Measurements from ENCODE around the gene PFKP.
A peak's percentile ranks its signal among the peaks of the same experiment; 100 is the strongest.

The PFKP gene

DNA sequence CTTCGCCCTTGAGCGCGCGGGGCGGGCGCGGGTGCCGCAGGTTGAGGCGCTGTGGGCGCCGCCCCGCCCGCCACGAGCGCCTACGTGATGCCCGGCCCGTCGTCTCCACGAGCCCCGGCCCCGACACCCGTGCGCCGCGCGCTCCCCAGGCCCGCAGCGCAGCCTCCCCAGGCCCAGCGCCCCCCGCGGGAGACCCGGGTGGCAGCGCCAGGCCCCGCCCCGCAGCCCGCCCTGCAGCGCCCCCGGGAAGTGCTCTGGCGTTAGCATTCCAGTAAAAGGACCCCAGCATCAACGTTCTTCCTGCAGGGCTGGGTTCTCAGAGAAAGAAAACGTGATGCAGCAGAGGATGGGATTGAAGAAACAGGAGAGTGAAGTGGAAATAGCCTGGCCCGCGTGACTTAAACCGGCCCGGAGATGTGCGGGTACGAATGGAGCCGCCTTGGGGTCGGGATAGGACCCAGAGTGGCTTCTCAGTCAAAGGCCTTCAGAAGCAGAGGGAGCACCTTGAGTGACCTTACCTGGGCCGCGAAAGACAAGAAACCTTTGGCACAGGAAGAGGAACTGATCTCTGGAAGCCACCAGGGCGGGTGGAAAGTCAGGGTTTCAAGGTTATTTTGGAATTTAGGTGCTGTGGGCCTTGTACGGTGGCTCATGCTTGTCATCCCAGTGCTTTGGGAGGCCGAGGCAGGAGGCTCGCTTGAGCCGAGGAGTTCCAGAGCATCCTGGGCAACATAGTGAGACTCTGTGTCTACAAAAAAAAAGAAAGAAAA, 1.8 kb downstream of the PFKP start:
- Histone ChIP-seq H3K27me3 (peaks cover 32% of the 10 kb centered on the region), H3K9me3 (no peaks in the 10 kb centered on the region), H3K36me3 (no peaks in the 10 kb centered on the region), H3K4me1 (no peaks in the 10 kb centered on the region; the same call in 1 of the 2 replicates), H3K4me3 (ENCODE audit: low read depth, low read length) (peak overlapping the region; percentile 71)
- DNase-seq, result peak; percentile 43
- TF ChIP-seq, protein P1, sequence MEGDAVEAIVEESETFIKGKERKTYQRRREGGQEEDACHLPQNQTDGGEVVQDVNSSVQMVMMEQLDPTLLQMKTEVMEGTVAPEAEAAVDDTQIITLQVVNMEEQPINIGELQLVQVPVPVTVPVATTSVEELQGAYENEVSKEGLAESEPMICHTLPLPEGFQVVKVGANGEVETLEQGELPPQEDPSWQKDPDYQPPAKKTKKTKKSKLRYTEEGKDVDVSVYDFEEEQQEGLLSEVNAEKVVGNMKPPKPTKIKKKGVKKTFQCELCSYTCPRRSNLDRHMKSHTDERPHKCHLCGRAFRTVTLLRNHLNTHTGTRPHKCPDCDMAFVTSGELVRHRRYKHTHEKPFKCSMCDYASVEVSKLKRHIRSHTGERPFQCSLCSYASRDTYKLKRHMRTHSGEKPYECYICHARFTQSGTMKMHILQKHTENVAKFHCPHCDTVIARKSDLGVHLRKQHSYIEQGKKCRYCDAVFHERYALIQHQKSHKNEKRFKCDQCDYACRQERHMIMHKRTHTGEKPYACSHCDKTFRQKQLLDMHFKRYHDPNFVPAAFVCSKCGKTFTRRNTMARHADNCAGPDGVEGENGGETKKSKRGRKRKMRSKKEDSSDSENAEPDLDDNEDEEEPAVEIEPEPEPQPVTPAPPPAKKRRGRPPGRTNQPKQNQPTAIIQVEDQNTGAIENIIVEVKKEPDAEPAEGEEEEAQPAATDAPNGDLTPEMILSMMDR (IDR thresholded peaks at IDR 0.05; ENCODE audit: low read depth, low read length), result no peak

DNA sequence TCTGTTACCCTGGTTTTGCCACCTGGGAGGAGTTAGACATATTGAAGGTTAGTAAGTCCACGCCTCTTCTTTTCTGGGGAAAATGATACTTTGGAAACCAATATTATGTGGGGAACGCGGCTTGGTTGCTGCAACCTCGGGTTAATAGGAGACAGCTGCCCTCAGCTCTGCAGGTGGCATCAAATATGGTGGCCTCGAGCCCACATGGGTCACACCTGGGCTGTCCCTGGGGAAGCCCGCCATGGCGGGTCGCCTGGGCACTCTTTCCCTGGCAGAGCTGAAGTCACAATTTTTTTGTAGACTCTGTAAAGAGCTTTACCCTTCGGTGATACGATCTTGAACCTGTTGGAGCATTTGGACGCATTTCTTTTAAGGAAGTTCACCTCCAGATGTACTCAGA, 2.5 kb downstream of the PFKP start:
- H3K27me3 ChIP-seq, result peaks cover 32% of the 10 kb centered on the region
- H3K9me3 ChIP-seq, result no peaks in the 10 kb centered on the region
- no peak overlapping the region for H3K4me3 ChIP-seq (ENCODE audit: low read depth, low read length)
- H3K4me1 ChIP-seq, result no peaks in the 10 kb centered on the region; the same call in 1 of the 2 replicates
- TF ChIP-seq, protein P1 (IDR thresholded peaks at IDR 0.05; ENCODE audit: low read depth, low read length), result no peak
- DNase-seq, result no peak
- H3K36me3 ChIP-seq, result no peaks in the 10 kb centered on the region

DNA sequence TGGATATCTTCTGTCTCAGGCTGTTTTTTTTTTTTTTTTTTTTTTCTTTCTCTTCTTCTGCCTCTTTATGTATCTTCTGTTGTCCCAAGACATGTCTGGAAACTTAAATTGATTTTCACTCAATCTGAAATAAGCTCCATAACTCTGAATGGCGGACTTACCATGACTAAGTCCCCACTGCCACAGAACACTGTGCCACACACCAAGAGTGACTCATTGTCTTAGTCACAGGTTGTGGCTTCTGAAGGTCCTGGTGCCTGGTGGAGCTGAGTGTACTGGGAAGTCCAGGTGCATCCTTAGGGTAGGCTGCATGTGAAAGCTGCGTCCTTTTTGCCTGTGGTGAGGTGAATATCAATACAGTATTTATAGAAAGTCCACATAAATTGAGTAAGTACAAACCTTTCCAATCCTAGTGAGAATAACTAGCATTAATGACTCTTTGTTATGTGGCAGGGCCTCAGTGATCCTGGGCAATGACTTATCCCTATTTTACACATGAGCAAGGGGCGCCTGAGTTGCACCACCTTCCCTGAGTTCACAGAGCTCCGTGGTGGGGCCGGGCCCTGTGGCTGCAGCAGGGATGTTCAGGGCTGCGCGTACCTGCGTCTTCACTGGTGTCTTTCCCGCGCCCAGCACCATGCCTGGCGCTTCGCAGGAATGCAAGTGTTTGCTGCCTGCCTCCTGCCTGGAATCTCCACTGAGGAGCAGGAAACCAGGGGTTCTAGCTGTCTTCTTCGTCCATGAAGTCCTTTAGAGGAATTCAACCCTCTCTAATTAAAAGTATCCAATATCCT, 4.3 kb downstream of the PFKP start:
- TF ChIP-seq, protein P1 (IDR thresholded peaks at IDR 0.05; ENCODE audit: low read depth, low read length), result no peak
- Histone ChIP-seq H3K4me3 (ENCODE audit: low read depth, low read length) (no peak overlapping the region), H3K9me3 (no peaks in the 10 kb centered on the region), H3K4me1 (no peaks in the 10 kb centered on the region; the same call in 1 of the 2 replicates), H3K36me3 (no peaks in the 10 kb centered on the region), H3K27me3 (peaks cover 24% of the 10 kb centered on the region)
- no peak for DNase-seq

DNA sequence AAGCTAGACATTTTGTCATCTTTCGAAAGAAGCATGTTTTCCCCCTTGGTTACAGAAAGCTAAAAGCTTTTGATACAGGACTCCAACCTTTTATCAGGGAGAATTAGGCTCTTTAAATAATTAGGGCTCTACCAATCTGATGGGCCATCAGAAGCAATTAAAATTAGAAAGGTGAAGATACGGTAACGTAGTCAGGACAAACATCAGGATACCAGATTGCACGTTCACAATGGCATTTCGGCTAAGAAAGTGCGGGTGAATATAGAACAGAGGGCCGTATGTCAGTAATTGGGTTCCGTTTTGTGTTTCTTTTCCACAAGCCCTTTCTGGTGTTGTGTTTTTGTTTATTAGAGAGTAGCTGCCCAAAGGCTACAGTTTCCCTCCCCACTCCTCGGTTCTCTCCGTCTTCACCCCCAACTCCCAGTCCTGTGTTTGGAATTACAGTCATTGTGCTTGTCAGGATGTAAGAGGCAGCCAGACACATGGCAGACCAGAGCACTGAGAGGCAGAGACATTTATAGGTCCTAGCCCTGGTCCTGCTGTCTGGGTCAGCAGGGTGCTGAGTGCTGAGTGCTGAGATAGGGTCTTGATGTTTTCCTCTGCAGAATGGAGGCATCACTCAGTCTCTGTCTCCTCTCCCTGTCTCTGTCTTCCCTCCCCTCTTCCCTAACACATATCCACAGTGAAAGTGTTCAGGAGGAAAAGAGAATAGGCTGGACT, 5.5 kb downstream of the PFKP start:
- Histone ChIP-seq H3K4me1 (peaks cover under 1% of the 10 kb centered on the region), H3K4me3 (ENCODE audit: low read depth, low read length) (peak overlapping the region; percentile 6)

DNA sequence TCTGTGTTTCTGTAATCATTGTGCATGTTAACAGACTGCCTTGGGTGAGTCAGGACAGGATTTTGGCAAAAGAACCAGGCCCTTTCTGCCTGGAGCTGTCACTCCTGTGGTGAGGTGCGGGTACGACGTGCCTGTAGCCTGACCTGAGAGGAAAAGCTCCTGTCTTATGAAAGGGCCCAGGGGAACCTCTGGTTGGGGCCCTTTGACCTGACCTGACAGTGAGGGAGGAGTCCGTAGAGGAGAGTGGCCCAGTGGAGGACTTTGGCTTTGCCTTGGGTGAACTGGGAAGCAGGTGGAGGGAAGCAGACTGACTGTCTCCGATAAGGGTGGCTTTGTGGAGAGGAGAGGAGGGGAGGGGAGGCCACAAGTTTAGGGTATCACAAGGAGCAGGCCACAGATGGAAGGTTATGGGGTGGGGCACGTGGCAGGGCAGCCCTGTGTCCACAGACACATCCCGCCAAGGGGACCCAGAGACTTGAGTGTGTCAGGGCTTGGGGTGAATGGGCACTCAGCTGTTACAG, 6.9 kb downstream of the PFKP start:
- Histone ChIP-seq H3K27me3 (peaks cover under 1% of the 10 kb centered on the region; the same call in 1 of the 2 replicates), H3K9me3 (no peaks in the 10 kb centered on the region)
- TF ChIP-seq, protein P1 (IDR thresholded peaks at IDR 0.05; ENCODE audit: low read depth, low read length), result no peak

More for the DNA sequence above, 5.5 kb downstream of the PFKP start:
- DNase-seq, result no peak
- TF ChIP-seq, protein P1 (IDR thresholded peaks at IDR 0.05; ENCODE audit: low read depth, low read length), result no peak
- H3K36me3 ChIP-seq, result no peaks in the 10 kb centered on the region
- no peaks in the 10 kb centered on the region for H3K9me3 ChIP-seq
- peaks cover 13% of the 10 kb centered on the region for H3K27me3 ChIP-seq

More for the DNA sequence above, 6.9 kb downstream of the PFKP start:
- no peaks in the 10 kb centered on the region for H3K36me3 ChIP-seq
- H3K4me1 ChIP-seq, result peaks cover 4% of the 10 kb centered on the region
- H3K4me3 ChIP-seq (ENCODE audit: low read depth, low read length), result no peak overlapping the region
- no peak for DNase-seq

All from BE2C (cell line).